Mesothelial cell of epicardium (in vitro differentiated cells): ENCODE results near the gene MYL12B. TPM values are rescaled to one million over a fixed set of nuclear protein-coding genes. Genes with fewer than 3 reads are reported as not detected.
A peak's percentile ranks its signal among the peaks of the same experiment; 100 is the strongest.

Experiments used
- DNase-seq, 2 experiments: peaks; one replicate each; pipeline ENCODE4 v3.0.0; 2021; ENCODE audit warnings: low spot score in 2 of 2; ENCODE audit not compliant: unreplicated experiment in 2 of 2
- H3K27ac Mint-ChIP-seq: 2 replicates; pipeline ENCODE4 v1.8.0; 2021; ENCODE audit warnings: mixed read lengths
- H3K27me3 Mint-ChIP-seq: 2 replicates; pipeline ENCODE4 v1.8.0; 2021; ENCODE audit warnings: low read depth, mixed read lengths
- H3K36me3 Mint-ChIP-seq: 2 replicates; pipeline ENCODE4 v1.8.0; 2021; ENCODE audit warnings: mixed read lengths
- H3K4me1 Mint-ChIP-seq: 2 replicates; pipeline ENCODE4 v1.8.0; 2021; ENCODE audit warnings: mixed read lengths
- H3K4me3 Mint-ChIP-seq: 2 replicates; pipeline ENCODE4 v1.8.0; 2021; ENCODE audit warnings: mild to moderate bottlenecking, moderate library complexity, mixed read lengths
- H3K9me3 Mint-ChIP-seq: 2 replicates; pipeline ENCODE4 v1.8.0; 2021; ENCODE audit warnings: mixed read lengths
- total RNA-seq: library from RNA; stranded (reverse); gene quantifications from 3 replicates; pipeline ENCODE4 v1.2.1, GENCODE V29; 2021
- TF ChIP-seq, protein P1 (sequence below): fragments of 200-600 bp; sonication (generic); IDR thresholded peaks from one replicate; pipeline ENCODE4 v1.5.0; 2021; ENCODE audit warnings: antibody characterized with exemption; ENCODE audit not compliant: unreplicated experiment

Gene MYL12B
- 195 to 225 TPM (median 215 TPM) in 3 replicates for total RNA-seq

DNA sequence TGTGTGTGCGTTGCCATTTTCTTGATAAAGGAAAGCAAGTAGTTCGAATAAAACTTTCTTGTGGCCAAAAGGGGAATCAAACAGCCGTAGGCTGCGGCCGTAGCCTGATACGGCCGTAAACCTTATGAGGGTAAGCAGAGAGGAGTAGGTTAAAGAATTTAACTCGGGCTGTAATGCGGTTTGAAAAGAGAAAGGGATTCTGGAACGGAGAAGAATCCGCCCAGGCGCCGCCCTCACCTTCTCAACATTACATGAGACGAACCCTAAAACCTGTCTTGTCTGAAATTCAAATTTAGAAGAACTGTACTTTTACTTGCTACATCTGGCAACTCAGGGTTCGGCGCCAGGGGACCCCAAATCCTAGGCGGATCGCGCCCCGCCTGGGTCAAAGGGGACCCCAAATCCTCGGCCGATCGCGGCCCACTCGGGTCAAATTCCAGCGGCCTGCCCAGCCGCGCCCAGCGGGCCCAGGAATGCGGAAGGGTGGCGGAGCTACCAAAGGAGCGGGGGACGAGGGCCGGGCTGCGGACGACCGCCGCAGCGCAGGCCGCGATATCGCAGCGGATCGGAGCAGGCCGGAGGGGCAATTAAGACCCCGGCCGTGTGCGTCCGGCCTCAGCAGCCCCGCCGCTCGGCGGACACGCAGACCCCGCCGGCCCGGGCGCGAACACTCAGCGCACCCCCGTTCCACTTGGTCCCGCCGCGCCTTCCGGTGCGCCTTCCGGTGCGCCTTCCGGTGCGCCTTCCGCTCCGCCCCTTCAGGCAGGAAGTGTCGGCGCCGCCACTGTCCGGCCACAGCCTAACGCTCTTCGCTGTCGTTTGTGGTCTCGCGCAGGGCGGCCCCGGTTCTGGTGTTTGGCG is at the start of gene MYL12B:
Gene MYL12B, plus strand, starts transcription at position 761 of the 861 bp plus-strand sequence. CDS start 10,766 bp downstream, outside the sequence.
- Mint-ChIP-seq H3K27ac (peak within 1 kb of the TSS; percentile 100), H3K4me1 (peaks cover 44% of the 10 kb centered on the region), H3K4me3 (peak within 1 kb of the TSS; percentile 89), H3K9me3 (no peaks in the 10 kb centered on the region), H3K36me3 (peaks cover 17% of the 10 kb centered on the region), H3K27me3 (no peaks in the 10 kb centered on the region)
- DNase-seq, result peak; percentile 69 to 83
- TF ChIP-seq, protein P1, sequence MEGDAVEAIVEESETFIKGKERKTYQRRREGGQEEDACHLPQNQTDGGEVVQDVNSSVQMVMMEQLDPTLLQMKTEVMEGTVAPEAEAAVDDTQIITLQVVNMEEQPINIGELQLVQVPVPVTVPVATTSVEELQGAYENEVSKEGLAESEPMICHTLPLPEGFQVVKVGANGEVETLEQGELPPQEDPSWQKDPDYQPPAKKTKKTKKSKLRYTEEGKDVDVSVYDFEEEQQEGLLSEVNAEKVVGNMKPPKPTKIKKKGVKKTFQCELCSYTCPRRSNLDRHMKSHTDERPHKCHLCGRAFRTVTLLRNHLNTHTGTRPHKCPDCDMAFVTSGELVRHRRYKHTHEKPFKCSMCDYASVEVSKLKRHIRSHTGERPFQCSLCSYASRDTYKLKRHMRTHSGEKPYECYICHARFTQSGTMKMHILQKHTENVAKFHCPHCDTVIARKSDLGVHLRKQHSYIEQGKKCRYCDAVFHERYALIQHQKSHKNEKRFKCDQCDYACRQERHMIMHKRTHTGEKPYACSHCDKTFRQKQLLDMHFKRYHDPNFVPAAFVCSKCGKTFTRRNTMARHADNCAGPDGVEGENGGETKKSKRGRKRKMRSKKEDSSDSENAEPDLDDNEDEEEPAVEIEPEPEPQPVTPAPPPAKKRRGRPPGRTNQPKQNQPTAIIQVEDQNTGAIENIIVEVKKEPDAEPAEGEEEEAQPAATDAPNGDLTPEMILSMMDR, result no peak

DNA sequence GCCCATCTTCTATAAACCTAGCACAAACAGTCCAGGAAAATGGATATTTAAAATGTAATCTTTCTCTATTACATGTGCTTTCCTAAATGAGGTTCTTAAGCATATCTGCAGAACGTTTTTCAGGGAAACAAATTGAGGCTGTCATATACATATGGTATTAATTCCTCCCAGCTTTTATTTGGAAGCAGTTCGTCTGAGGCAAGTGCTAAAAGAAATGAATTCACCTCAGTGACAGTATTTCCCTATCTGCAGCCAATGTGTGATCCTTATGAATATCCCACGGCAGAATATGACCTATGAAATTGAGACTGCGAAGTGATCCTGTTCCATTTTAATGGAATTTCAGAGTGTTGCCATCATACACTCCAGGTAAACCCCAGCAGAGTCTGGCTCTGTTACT is 49.3 kb upstream of the MYL12B start:
- Mint-ChIP-seq H3K4me1 (peaks cover 25% of the 10 kb centered on the region), H3K27me3 (no peaks in the 10 kb centered on the region), H3K9me3 (peaks cover 9% of the 10 kb centered on the region), H3K36me3 (no peaks in the 10 kb centered on the region), H3K27ac (peak overlapping the region; percentile 43), H3K4me3 (no peak overlapping the region)
- DNase-seq, result no peak
- TF ChIP-seq, protein P1, result no peak

DNA sequence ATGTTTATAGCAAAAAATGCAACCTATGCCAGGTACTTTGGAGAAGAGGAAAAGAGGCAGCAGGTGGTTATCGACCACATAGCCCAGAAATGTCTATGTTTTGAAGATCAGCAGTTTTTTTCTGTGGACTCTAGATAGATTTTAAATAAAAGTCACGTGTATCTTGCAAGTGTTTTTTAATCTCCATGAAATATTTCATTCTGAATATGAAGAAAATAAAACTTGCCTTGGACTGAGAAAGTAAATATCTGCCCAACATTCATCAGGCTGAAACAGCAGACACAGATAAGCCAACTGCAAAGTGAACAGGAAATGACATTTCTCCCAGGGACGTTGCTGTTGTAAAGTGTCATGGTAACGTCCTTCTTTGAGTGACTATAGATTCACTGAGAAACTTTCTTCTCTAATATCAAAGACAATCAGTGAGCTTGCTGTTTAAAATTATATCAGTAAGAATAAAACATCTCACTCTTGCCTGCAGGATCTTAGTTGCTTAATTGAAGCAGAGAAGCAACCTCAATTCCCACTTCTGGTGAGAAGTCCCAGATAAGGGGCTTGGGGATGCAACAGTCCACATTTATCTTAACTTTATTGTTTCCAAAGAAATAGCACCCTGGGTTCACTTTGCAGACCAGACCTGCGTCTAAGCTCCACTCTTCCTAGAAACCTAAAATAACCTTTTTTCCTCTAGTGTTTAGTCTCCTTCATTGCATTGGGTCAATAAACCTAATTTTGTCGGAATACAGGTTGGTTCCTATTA is 48.5 kb upstream of the MYL12B start:
- Mint-ChIP-seq H3K4me3 (no peak overlapping the region), H3K9me3 (peaks cover 9% of the 10 kb centered on the region), H3K36me3 (no peaks in the 10 kb centered on the region), H3K27me3 (no peaks in the 10 kb centered on the region), H3K4me1 (peaks cover 33% of the 10 kb centered on the region), H3K27ac (peak overlapping the region; percentile 34)
- TF ChIP-seq, protein P1, result no peak
- no peak for DNase-seq

DNA sequence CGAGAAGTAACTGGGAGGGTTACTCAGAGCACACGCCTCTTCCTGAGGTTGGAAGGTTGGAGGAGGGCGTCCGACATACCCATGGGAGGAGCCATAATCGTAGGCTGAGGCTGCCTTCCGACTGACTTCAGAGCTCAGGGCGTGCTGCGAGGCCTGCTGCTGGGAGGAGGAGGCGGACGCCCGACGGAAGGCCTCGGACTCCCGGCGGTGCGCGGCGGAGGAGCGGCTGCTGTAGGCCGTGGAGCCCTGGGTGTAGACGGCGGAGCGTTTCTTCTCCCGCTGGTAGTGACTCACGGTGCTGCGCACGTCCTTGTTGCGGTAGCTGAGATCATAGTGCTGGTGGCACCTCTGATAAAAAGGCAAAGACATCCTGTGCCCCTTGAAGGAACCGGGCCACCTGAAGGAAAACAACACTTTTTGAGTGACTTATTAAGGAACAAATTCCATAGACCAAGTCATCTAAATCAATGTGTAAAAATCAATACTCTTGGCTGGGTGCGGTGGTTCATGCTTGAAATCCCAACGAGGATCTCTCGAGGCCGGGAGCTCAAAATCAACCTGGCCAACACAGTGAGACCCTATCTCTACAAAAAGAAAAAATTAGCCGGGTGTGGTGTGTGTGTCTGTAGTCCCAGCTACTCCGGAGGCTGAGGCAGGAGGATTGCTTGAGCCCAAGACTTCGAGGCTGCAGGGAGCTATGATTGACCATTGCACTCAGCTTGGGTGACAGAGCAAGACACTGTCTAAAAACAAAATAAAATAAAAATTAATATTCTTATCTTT is 46.9 kb upstream of the MYL12B start:
- Mint-ChIP-seq H3K4me3 (no peak overlapping the region), H3K36me3 (no peaks in the 10 kb centered on the region), H3K27me3 (no peaks in the 10 kb centered on the region), H3K27ac (no peak overlapping the region), H3K4me1 (peaks cover 46% of the 10 kb centered on the region), H3K9me3 (peaks cover 9% of the 10 kb centered on the region)
- TF ChIP-seq, protein P1, result no peak
- no peak for DNase-seq

DNA sequence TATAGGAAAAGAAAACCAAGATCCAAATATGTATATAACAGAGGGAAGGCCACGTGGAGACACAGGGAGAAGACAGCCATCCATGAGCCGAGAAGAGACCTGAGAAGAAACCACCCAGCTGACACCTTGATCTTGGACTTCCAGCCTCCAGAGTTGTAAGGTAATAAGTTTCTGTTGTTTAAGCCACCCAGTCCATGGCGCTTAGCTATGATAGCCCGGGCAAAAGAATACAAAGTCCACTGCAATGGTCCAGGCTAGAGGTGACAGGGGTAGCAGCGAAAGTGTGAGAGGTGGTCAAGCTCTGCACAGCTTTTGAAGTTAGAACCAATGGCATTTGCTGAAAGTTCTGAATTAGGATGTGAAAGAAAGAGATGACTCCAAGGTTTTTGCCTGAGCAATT is 44.9 kb upstream of the MYL12B start:
- Mint-ChIP-seq H3K27ac (no peak overlapping the region), H3K9me3 (peaks cover 9% of the 10 kb centered on the region)

More for the DNA sequence above, 44.9 kb upstream of the MYL12B start:
- DNase-seq, result no peak
- H3K4me3 Mint-ChIP-seq, result no peak overlapping the region
- no peaks in the 10 kb centered on the region for H3K36me3 Mint-ChIP-seq
- TF ChIP-seq, protein P1, result no peak
- peaks cover 41% of the 10 kb centered on the region for H3K4me1 Mint-ChIP-seq
- no peaks in the 10 kb centered on the region for H3K27me3 Mint-ChIP-seq
